ENCODE measurements around the gene CITED1.

The CITED1 gene

GRCh38 chrX:72346302-72346949 lies 40.7 kb upstream of the CITED1 start:
- Histone ChIP-seq H3F3A (ENCODE audit: insufficient read depth) (no peaks in the 10 kb centered on the region), H4K20me1 (ENCODE audit: low read depth, low read length) (no peaks in the 10 kb centered on the region), H3K79me2 (ENCODE audit: insufficient read depth, low read length) (no peaks in the 10 kb centered on the region), H3K27ac (ENCODE audit: low read depth, low read length) (no peak overlapping the region), H3K36me3 (ENCODE audit: low read length) (no peaks in the 10 kb centered on the region), H3K4me3 (ENCODE audit: insufficient read depth, low read length, poor library complexity, severe bottlenecking) (no peak overlapping the region), H3K4me2 (ENCODE audit: low read depth, low read length, poor library complexity, severe bottlenecking) (no peak overlapping the region), H3K9me3 (ENCODE audit: insufficient read depth, low read length) (no peaks in the 10 kb centered on the region), H3K27me3 (ENCODE audit: low read length) (no peaks in the 10 kb centered on the region), H2AFZ (ENCODE audit: low read depth, low read length, severe bottlenecking) (no peak overlapping the region), H3K9me2 (replicated peaks; ENCODE audit: insufficient read depth, low read length) (no peaks in the 10 kb centered on the region), H3K9ac (ENCODE audit: low read length) (no peak overlapping the region)
- TF ChIP-seq CTCF (IDR thresholded peaks at IDR 0.05; ENCODE audit: insufficient read depth, low read length, poor library complexity, severe bottlenecking) (no peak), EZH2phosphoT487 (conservative IDR thresholded peaks at IDR 0.05; ENCODE audit: low read length) (no peak)

- H3F3A ChIP-seq (ENCODE audit: insufficient read depth) = no peaks in the 10 kb centered on the region
- H3K4me3 ChIP-seq (ENCODE audit: insufficient read depth, low read length, poor library complexity, severe bottlenecking) = no peak overlapping the region
- H3K9me2 ChIP-seq (replicated peaks; ENCODE audit: insufficient read depth, low read length) = no peaks in the 10 kb centered on the region
- no peaks in the 10 kb centered on the region for H4K20me1 ChIP-seq (ENCODE audit: low read depth, low read length)
- TF ChIP-seq EZH2phosphoT487 (conservative IDR thresholded peaks at IDR 0.05; ENCODE audit: low read length) (no peak), CTCF (IDR thresholded peaks at IDR 0.05; ENCODE audit: insufficient read depth, low read length, poor library complexity, severe bottlenecking) (no peak)
- no peak overlapping the region for H3K4me2 ChIP-seq (ENCODE audit: low read depth, low read length, poor library complexity, severe bottlenecking)
- H3K27ac ChIP-seq (ENCODE audit: low read depth, low read length) = no peak overlapping the region
- no peaks in the 10 kb centered on the region for H3K9me3 ChIP-seq (ENCODE audit: insufficient read depth, low read length)
- H3K27me3 ChIP-seq (ENCODE audit: low read length) = no peaks in the 10 kb centered on the region
- H3K79me2 ChIP-seq (ENCODE audit: insufficient read depth, low read length) = no peaks in the 10 kb centered on the region
- H3K36me3 ChIP-seq (ENCODE audit: low read length) = no peaks in the 10 kb centered on the region
- H2AFZ ChIP-seq (ENCODE audit: low read depth, low read length, severe bottlenecking) = no peak overlapping the region
- no peak overlapping the region for H3K9ac ChIP-seq (ENCODE audit: low read length)
These were observed 34.9 kb upstream of the CITED1 start for GRCh38 chrX:72340626-72341025.

- H3K36me3 ChIP-seq (ENCODE audit: low read length) = no peaks in the 10 kb centered on the region
- H3K9me3 ChIP-seq (ENCODE audit: insufficient read depth, low read length) = no peaks in the 10 kb centered on the region
- no peak overlapping the region for H3K4me3 ChIP-seq (ENCODE audit: insufficient read depth, low read length, poor library complexity, severe bottlenecking)
- H3K79me2 ChIP-seq (ENCODE audit: insufficient read depth, low read length) = no peaks in the 10 kb centered on the region
- no peaks in the 10 kb centered on the region for H4K20me1 ChIP-seq (ENCODE audit: low read depth, low read length)
- H2AFZ ChIP-seq (ENCODE audit: low read depth, low read length, severe bottlenecking) = no peak overlapping the region
- H3K27ac ChIP-seq (ENCODE audit: low read depth, low read length) = no peak overlapping the region
- no peaks in the 10 kb centered on the region for H3K9me2 ChIP-seq (replicated peaks; ENCODE audit: insufficient read depth, low read length)
- H3K27me3 ChIP-seq (ENCODE audit: low read length) = no peaks in the 10 kb centered on the region
- H3K9ac ChIP-seq (ENCODE audit: low read length) = no peak overlapping the region
- TF ChIP-seq EZH2phosphoT487 (conservative IDR thresholded peaks at IDR 0.05; ENCODE audit: low read length) (no peak), CTCF (IDR thresholded peaks at IDR 0.05; ENCODE audit: insufficient read depth, low read length, poor library complexity, severe bottlenecking) (no peak)
- H3F3A ChIP-seq (ENCODE audit: insufficient read depth) = no peaks in the 10 kb centered on the region
- H3K4me2 ChIP-seq (ENCODE audit: low read depth, low read length, poor library complexity, severe bottlenecking) = no peak overlapping the region
These were observed 34.3 kb upstream of the CITED1 start for GRCh38 chrX:72340041-72340440.
